GM21447 (cell line): ENCODE measurements around the gene TAAR1.
"Not testable (repeated sequence)": the region's sequence is repeated elsewhere in the genome, so short reads cannot be mapped to it uniquely, and the experiment has no call there.

Experiments
- ATAC-seq: cut with Tn5 transposase; IDR thresholded peaks from one replicate; pipeline ENCODE4 v1.9.1; 2021; ENCODE audit not compliant: unreplicated experiment

The TAAR1 gene

GRCh38 chr6:132663661-132664060 is 4.7 kb upstream of the TAAR1 start:
- no peak for ATAC-seq

GRCh38 chr6:132661906-132662305 is 2.9 kb upstream of the TAAR1 start:
- ATAC-seq: no peak

DNA sequence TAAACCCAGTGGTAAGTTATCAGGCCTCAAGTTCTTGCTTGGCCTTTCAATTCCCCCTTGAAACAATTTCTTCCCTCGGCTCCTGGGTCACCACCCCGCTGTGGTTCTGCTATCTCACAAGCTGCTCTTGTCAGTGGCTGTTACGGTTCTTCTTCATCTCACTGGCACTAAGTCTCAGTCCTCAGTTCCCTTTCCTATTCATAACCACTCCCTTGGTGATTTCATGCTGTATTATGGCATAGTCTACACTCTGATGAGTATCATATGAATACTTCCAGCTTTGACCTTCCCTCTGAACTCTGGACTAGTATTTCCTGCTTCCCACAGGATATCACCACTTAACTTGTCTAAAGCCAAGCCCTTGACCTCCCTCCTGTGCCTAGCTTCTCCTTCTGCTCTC is 7.9 kb downstream of the TAAR1 start:
- peak; percentile 48 for ATAC-seq

DNA sequence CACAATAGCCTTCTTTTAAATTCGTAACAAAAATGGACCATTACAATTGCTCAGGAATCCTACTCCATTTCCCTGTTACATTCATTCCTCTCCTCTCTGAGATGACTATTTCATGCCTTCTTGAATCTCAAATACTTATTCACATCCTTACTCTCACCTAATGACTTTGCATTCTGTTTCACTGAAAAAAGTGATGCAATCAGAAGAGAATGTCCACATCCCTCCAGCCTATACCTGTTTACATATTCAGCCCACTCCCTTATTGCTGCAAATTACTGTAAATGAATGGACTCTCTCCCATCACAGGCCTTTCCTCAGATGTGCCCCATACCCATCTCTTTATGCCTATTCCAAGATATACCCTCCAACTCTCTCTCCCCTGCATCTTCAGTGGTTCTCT is 8.6 kb downstream of the TAAR1 start:
- ATAC-seq: no peak

DNA sequence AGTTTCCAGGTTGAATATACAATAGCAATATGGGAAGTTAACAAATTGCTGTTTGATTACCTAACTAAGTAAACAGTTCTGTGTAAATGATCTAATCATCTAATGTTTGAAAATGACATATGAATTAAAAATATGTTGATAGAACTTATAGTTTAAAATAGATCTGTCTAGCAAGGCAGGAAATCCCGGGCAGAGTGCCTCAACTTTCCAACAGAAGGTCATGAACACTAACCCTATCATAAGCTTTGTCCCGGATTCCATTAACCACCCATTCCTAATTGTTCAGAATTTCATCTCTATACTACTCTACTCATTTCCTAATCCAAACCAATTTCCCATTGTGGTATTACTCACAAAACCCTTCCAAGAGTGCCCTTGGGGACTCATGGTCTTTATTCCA is 10.2 kb downstream of the TAAR1 start:
- ATAC-seq: no peak

DNA sequence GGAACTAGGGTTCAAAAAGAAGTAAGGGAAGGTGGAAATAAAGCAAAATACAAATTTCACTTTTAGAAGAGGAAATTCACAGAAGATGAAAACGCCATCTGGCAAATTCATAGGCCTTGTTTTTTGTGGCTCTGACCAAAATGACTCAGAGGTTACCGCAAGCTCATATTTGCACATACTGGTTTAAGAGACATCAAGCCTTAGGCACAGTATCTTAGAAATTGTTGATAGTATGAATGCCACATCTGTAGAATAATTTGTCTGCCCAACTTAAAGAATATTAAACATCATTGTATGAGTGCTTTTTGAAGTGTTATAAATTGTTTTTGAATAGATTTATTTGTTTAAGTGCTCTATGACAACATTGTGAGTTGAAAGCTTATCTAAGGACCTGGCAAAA is 10.6 kb downstream of the TAAR1 start:
- peak; percentile 84 for ATAC-seq

GRCh38 chr6:132643547-132643946 is 15.4 kb downstream of the TAAR1 start:
- no peak for ATAC-seq

DNA sequence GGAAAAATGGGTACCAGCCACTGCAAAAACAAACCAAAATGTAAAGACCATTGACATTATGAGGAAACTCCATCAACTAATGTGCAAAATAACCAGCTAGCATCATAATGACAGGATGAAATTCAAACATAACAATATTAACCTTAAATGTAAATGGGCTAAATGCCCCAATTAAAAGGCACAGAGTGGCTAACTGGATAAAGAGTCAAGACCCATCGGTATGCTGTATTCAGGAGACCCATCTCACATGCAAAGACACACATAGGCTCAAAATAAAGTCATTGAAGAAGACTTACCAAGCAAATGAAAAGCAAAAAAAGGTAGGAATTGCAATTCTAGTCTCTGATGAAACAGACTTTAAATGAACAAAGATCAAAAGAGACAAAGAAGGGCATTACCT is 21.8 kb downstream of the TAAR1 start:
- not testable (repeated sequence) for ATAC-seq

- not testable (repeated sequence) for ATAC-seq
Observed at GRCh38 chr6:132635906-132636305, 23.1 kb downstream of the TAAR1 start.

GRCh38 chr6:132635288-132635687 is 23.7 kb downstream of the TAAR1 start:
- not testable (repeated sequence) for ATAC-seq

DNA sequence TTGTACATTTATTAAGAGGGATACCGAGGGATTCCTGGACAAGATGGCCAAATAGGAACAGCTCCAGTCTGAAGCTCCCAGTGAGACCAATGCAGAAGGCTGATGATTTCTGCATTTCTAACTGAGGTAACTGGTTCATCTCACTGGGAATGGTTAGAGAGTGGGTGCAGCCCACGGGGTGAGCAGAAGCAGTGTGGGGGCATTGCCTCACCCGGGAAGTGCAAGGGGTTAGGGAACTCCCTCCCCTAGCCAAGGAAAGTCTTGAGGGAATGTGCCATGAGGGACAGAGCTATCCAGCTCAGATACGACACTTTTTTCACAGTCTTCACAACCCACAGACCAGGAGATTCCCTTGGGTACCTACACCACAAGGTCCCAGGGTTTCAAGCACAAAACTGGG is 24.2 kb downstream of the TAAR1 start:
- ATAC-seq: no peak

- no peak for ATAC-seq
Observed at GRCh38 chr6:132633362-132633761, 25.6 kb downstream of the TAAR1 start.

- no peak for ATAC-seq
Observed at GRCh38 chr6:132624175-132624574, 34.8 kb downstream of the TAAR1 start, which contains the start of gene TAAR2. TAAR2 (minus strand) TSS chr6:132624275; CDS start chr6:132624275, 0 bp downstream.

GRCh38 chr6:132623106-132623845 is 35.7 kb downstream of the TAAR1 start:
- no peak for ATAC-seq

DNA sequence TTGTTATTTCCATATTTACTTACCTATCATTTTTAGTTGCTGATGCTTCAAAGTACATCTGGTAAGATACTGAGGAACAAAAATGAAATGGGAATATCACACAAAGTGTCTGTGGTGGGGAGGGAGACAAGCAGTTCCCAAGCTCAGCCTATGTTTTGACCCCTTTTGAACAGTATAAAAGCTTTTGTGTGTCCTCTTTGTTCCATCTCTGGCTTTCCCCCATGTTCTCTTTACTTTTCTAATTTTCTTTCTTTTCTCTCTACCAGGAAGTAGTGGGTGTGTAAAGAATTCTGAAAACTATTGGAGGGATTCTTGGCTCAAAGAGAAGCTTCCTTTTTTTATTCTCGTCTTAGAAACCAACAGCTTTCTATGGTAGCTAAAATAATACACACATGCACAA is 42.3 kb downstream of the TAAR1 start:
- no peak for ATAC-seq

DNA sequence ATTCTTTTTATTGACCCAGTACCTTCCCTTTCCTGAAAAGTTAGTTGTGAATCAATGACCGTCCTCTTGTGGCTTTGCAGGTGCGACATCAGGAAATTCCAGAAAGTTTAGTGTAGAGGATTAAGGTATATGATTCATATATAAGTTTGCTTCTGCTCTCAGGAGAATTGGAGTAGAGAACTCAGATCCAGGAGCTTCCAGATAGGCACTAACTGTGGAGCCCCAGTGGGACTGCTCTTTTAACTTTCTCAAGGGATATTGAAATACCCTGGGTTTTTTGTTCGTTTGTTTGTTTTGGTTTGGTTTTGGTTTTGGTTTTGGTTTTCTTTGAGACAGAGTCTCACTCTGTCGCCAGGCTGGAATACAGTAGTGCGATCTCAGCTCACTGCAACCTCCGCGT is 44.4 kb downstream of the TAAR1 start:
- no peak for ATAC-seq

GRCh38 chr6:132612449-132613108 is 46.4 kb downstream of the TAAR1 start:
- ATAC-seq: no peak

GRCh38 chr6:132611616-132612015 is 47.4 kb downstream of the TAAR1 start:
- ATAC-seq: no peak

- ATAC-seq: no peak
Observed at GRCh38 chr6:132607544-132608233, 51.3 kb downstream of the TAAR1 start.

GRCh38 chr6:132604635-132605152 is 54.3 kb downstream of the TAAR1 start:
- ATAC-seq: no peak

DNA sequence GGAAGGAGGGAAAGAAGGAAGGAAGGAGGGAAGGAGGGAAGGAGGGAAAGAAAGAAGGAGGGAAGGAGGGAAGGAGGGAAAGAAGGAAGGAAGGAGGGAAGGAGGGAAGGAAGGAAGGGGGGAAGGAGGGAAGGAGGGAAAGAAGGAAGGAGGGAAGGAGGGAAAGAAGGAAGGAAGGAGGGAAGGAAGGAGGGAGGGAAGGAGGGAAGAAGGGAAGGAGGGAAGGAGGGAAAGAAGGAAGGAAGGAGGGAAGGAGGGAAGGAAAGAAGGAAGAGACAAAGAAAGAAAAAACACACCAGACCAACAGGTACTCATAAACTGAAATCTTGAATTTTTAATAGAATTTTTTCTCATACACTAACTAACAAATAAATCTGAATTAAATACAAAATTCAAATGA is 58.1 kb downstream of the TAAR1 start:
- not testable (repeated sequence) for ATAC-seq

GRCh38 chr6:132598473-132598872 is 60.5 kb downstream of the TAAR1 start:
- peak; percentile 77 for ATAC-seq
